ENCODE measurements around the gene C13orf46.

C13orf46 gene

DNA sequence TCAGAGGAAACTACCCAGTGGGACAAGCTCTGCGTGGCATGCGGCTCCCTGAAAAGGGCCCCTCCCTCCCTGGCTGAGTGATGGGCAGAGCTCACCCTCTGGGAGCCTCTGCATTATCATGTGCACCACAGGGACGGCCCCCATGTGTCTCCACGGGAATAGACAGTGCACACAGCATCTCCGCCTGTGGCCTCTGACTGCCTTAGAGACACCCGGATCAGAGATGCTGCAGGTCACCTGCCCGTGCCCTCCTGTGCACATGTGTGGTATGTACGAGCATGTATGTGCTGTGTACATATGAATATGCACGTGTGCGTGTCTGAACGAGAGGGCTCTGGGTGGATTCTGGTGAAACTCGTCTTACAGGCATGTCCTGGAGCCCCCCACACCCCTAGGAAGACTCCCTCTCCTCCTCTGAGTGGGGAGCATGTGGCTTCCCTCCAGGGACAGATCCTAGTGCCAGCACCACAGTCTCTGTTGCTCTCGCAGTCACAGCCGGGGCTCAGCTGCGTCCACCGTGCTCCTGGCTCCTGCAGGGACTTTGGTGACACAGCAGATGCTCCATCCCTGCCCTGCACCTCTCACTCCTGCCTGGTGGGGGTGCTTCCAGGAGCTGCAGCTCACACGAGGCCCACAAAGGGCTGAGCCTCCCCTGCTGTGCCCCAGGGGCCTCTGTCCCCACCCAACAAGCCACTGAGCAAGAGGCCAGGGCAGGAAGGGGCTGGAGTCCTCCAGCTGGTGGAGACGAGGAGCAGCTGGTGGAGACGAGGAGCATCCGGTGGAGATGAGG, 19.6 kb downstream of the C13orf46 start:
- no peak for DNase-seq (ENCODE audit: low spot score)

GRCh38 chr13:113953561-113953960, 20.3 kb downstream of the C13orf46 start:
- no peak for DNase-seq (ENCODE audit: low spot score)

DNA sequence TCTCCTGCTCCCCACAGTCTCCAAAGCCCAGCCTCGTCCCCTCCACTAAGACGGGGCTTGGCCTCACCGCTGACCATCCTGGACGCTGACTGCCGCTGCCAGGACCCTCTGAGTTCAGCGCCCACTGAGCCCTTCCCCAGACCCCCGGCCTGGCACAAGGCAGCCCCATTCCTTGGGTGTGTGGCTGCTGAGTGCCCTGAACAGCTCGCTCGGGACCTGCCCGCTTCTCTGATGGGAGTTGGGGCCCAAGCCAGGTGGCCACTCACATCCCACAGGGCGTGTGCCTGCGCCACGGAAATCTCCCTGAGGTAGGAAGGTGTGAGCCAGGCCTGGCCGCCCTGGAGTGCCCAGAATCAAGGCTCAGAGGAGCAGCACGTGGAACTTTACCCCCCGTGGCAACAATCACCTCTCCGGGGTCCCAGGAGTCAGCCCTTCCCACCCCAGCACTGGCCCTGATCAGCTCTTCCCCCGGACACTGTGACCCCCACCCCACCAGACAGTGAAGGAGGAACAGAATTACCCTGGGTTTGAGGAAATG, 20.8 kb downstream of the C13orf46 start:
- no peak for DNase-seq (ENCODE audit: low spot score)

- DNase-seq (ENCODE audit: low spot score), result no peak
Measured at GRCh38 chr13:113952151-113952982, 21.5 kb downstream of the C13orf46 start.

GRCh38 chr13:113951246-113951999, 22.5 kb downstream of the C13orf46 start:
- peak; percentile 81 for DNase-seq (ENCODE audit: low spot score)

GRCh38 chr13:113950451-113951245, 23.2 kb downstream of the C13orf46 start:
- DNase-seq (ENCODE audit: low spot score), result no peak

DNA sequence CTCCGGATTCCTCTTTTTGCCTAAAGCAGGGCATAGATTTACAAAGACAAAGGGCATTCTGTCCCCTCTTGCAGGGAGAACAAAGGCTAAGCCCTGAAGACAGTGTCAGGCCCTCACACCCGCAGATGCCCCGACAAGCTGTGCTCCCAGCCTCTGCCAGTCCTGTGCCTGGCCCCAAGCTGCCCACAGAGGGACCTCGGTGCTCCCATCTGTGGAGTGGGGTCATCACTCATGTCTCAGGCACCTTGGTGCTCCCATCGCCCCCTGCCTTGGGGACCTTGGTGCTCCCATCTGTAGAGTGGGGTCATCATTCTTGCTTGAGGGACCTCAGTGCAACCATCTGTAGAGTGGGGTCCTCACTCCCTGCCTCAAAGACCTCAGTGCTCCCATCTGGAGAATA, 24.3 kb downstream of the C13orf46 start:
- no peak for DNase-seq (ENCODE audit: low spot score)

GRCh38 chr13:113948034-113948742, 25.7 kb downstream of the C13orf46 start:
- no peak for DNase-seq (ENCODE audit: low spot score)

DNA sequence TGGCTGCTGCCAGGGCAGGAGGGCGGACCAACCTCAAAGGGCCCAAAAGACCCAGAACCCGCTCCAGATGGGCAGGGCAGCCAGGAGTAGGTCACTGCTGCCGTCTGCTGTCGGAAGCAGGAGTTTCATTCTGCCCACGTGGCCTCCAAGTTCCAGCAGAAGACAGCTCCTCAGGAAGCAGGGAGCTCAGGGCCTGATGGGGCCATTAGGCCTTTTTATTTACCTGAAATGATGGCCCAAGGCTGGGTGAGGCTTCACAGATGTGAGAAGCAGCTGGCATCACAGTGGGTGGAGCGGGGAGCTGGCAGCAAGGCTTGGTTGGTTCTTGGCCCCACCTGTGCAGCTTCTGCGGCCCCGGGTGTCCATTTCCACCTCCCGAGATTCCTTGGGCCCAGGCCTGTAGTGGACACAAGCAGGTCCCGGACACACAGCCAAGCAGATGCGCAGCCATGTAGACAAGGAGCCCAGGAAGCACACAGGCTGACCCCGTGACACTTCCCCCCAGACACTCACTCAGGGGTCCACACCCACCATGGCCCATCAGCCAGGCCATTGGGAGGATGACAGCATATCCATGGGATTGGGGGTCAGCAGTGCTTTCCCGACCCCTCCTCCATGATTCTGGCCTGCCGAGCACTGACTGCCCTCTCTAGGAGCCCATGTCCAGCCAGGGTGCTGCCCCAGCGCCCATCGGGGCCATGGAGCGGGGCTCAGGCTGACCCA, 26.4 kb downstream of the C13orf46 start:
- DNase-seq (ENCODE audit: low spot score), result peak; percentile 62

GRCh38 chr13:113946409-113947181, 27.3 kb downstream of the C13orf46 start:
- DNase-seq (ENCODE audit: low spot score), result no peak

GRCh38 chr13:113945857-113946408, 27.9 kb downstream of the C13orf46 start:
- no peak for DNase-seq (ENCODE audit: low spot score)

DNA sequence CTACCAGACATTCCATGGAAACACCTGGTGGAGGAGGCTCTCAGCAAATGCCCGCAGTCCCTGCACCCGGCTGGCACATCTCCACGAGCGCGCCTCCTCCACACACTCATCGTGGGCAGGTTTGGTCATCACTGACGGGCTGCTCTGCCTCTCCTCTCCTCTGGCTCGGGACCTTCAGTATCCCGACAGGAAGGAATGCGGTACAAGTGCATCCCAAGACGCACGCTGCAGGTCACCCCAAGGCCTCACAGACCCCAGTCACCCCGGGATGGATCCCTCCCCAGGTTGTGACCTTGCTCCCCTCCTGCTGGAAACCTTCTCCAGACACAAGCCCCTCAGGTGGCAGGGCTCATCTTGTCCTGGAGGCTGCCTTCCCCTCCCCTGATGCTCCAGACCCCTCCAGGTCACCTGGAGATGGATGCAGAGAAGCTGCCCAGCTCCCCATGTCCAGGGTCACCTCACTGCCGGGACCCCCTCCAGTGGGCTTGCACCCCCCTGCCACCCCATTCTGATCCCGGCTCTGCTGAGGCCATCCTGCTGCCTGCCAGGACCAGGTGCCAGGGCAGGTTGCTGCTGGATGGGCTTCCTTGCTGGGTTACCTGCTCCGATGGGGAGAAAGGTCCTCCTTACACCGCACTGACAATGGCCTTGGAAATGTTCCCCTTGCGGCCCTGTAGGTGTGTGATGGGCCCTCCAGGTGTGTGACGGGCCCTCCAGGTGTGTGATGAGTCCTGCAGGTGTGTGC, 29.9 kb downstream of the C13orf46 start:
- no peak for DNase-seq (ENCODE audit: low spot score)

GRCh38 chr13:113942591-113943103, 31.2 kb downstream of the C13orf46 start:
- DNase-seq (ENCODE audit: low spot score), result no peak

DNA sequence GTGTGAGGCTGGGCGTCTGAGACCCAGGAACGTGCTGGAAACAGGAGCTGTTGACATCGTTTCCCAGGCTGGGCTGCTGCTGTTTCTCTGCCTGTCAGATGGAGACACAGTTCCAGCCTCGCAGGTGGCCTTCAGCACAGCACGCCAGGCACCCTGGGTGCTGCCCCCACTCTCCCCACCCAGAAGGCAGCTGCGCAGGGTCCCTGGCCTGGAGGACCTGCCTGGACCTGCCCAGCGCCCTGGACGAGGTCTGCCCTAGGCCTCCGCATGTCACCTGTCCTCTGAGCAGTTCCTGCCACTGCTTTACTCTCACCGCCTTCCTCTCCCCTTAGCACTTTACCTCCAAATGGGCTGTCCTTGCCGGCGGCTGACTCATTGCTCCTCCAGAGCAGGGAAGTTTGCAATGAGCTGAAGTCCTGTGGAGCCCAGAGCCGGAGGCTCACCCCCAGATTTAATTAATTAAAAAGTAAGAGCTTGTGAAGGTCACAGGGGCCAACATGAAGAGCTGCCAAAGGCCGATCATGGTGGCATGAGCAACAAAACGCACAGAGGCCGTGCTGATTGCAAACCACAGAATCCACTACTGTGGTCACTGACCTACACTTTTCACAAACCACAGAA, 32.2 kb downstream of the C13orf46 start:
- DNase-seq (ENCODE audit: low spot score), result peak; percentile 21

DNA sequence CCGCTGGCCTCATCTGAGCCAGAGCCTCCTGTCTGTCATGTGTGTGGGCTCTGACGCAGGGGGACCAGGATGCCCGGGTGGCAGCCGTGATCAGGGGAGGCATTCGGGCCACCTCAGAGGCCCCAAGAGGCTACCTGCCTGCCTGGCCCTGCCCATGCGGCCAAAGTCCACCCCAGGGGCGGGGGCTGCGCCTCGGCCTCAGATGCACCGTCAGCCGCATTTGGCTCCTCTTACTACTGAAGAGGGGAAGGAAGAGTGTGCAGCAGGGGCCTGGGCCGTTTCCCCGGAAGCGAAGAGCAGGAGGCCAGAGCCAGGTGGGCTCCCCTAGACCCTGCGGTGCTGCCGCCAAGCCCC, 34.0 kb downstream of the C13orf46 start:
- DNase-seq (ENCODE audit: low spot score), result no peak

DNA sequence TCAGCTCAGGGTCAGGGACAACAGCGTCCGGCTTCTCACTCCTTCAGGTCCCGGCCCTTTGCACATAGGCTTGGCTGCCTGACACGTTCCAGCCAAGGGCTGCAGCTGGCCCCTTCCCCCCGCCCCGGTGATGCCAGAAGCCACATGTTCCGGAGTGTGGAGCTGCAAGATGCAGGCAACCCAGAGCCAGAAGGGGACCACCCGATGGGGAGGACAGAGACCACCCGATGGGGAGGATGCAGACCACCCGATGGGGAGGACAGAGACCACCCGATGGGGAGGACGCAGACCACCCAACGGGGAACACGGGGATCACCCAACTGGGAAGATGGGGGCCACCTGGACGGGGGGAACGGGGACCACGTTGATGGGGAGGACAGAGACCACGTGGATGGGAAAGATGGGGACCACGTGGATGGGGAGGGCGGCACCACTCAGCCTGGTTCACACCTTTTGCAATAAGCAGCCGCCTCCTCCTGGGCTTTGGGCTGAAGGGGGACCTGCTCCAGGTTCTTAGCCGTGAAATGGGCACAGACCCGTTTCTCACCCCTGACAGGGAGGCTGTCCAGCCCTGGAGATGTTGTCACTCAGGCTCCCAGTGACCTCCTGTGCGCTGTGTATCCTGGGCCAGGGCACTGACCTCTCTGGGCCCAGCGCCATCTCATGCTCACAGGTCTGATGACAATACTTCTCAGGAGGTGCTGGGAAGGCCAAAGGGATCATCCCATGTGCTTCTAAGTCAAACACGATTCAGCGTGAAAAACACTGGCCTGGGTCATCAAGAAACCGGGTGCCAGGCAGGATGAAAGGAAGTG, 34.5 kb downstream of the C13orf46 start:
- no peak for DNase-seq (ENCODE audit: low spot score)

- DNase-seq (ENCODE audit: low spot score), result no peak
Measured at GRCh38 chr13:113938716-113939115, 35.2 kb downstream of the C13orf46 start.
